Raji (cell line): Measurements from ENCODE around the gene TPCN1.

Experiments
- POLR2A ChIP-seq: IDR thresholded peaks from 2 replicates; pipeline ENCODE4 v1.6.1; 2011; ENCODE audit warnings: low read depth, low read length, control low read depth; ENCODE audit not compliant: insufficient read depth

Gene TPCN1

GRCh38 chr12:113207613-113208040, 13.6 kb upstream of the TPCN1 start:
- TF ChIP-seq POLR2A: peak; percentile 59

- TF ChIP-seq POLR2A: peak; percentile 78
These were observed 13.0 kb upstream of the TPCN1 start for GRCh38 chr12:113208041-113208934.

DNA sequence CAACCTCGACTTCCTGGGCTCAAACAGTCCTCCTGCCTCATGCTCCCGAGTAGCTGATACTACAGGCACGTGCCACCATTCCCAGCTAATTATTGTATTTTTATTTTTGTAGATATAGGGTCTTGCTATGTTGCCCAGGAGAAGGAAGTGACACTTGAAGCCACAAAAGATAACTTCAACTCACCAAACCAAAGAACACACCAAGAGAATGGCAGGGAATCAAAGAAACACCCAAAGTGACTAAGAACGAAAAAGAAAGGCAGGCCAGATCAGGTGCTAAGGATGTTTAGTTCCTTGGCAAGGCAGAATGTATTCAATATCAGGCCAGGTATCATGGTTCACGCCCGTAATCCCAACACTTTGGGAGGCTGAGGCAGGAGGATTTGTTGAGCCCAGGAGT, 10.1 kb upstream of the TPCN1 start:
- TF ChIP-seq POLR2A: no peak

GRCh38 chr12:113214895-113215400, 6.3 kb upstream of the TPCN1 start:
- no peak for TF ChIP-seq POLR2A

GRCh38 chr12:113216027-113216426, 5.2 kb upstream of the TPCN1 start:
- no peak for TF ChIP-seq POLR2A

DNA sequence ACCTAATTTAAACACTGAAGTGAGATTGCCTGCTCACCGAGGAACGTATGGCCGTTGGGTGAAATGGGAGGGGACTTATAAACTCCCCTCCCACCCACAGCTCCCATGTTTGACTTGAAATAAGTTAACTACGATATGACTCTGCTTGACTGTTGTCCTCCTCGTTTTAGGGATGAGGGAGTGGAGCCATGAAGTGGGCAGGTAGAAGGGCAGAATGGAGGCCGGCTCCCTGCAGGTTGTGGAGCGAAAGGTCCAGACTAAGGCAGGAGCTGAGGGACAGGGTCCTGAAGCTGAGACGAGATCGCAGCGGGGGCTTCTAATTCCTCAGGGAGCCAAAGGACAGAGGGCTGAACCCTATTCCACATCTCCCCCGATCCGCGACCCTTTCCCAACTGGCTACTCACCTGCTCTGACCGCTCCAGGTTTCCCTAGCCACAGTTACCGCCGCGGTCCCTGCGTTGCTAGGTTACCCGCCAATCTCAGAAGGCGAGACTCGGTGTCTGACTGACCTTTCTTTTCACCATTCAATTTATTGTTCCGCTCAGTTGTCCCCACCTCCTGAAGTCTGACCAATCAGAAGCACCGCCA, 577 bp upstream of the TPCN1 start:
- TF ChIP-seq POLR2A: no peak; the same call in none of the 2 replicates

- TF ChIP-seq POLR2A: peak; percentile 44; the same call in 1 of the 2 replicates
These were observed 899 bp downstream of the TPCN1 start for GRCh38 chr12:113221997-113222729.

GRCh38 chr12:113222730-113223531, 1.7 kb downstream of the TPCN1 start:
- TF ChIP-seq POLR2A: peak; percentile 63

GRCh38 chr12:113224955-113225354, 3.7 kb downstream of the TPCN1 start:
- no peak for TF ChIP-seq POLR2A

- no peak for TF ChIP-seq POLR2A
These were observed 5.7 kb downstream of the TPCN1 start for GRCh38 chr12:113226696-113227568.

- no peak for TF ChIP-seq POLR2A
These were observed 6.6 kb downstream of the TPCN1 start for GRCh38 chr12:113227686-113228391.

DNA sequence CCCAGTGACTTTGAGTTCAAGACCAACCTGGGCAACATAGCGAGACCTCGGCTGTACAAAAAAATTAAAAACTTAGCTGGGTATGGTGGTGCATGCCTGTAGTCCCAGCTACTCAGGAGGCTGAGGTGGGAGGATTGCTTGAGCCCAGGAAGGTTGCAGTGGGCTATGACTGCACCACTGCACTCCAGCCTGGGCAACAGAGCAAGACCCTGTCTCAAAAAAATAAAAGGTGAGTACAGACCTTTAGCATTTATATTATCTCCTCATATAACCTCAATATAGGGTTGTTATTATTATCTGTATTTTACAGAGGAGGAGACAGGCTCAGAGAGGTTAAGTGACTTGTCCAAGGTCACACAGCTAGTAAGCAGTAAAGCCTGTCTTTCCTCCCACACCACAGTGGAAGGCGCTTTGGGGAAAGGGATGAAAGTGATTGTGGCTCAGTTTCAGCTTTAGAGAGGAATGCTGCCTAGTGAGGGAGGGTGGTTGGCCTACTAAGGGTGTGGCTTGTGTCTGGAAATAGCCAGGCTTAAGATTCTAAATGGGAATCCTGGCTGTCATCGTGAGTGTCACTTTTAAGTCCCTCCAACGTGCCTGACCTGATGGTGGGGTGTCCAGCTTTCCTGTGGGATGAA, 7.2 kb downstream of the TPCN1 start:
- no peak for TF ChIP-seq POLR2A
